WTC11 (cell line): ENCODE results near the gene CXCL11.

Source experiments
- CTCF ChIP-seq: fragments of 200-600 bp; IDR thresholded peaks from 2 replicates; pipeline ENCODE4 v1.8.0; 2022; ENCODE audit warnings: antibody characterized with exemption
- NR3C1 ChIP-seq: sonication (generic); formaldehyde crosslinking; conservative IDR thresholded peaks from 2 replicates; pipeline ENCODE4 v1.8.1; 2023; ENCODE audit warnings: low read depth, mild to moderate bottlenecking, missing genetic modification reagents
- SP1 ChIP-seq: sonication (generic); formaldehyde crosslinking; conservative IDR thresholded peaks from 2 replicates; pipeline ENCODE4 v1.8.1; 2022; ENCODE audit warnings: missing genetic modification reagents
- STAT6 ChIP-seq: sonication (generic); formaldehyde crosslinking; conservative IDR thresholded peaks from 2 replicates; pipeline ENCODE4 v1.8.1; 2023; ENCODE audit warnings: mild to moderate bottlenecking, low read depth, missing genetic modification reagents, moderate library complexity
- USF1 ChIP-seq: sonication (generic); formaldehyde crosslinking; IDR thresholded peaks from 2 replicates; pipeline ENCODE4 v1.8.0; 2022; ENCODE audit warnings: mild to moderate bottlenecking, missing genetic modification reagents

GRCh38 chr4:76010576-76010975 is 25.3 kb downstream of the CXCL11 start:
- TF ChIP-seq SP1 (CRISPR knock-in tag) = no peak
- no peak for TF ChIP-seq USF1 (CRISPR knock-in tag)
- TF ChIP-seq NR3C1 = no peak
- TF ChIP-seq CTCF = no peak
- TF ChIP-seq STAT6 (CRISPR knock-in tag) = no peak
